RPMI8226 (cell line): ENCODE results near the gene ARRDC1.

Source experiments
- DNase-seq: peaks from one replicate; pipeline ENCODE4 v3.0.0-alpha.2; 2015

The ARRDC1 gene

GRCh38 chr9:137642118-137642601, 36.7 kb downstream of the ARRDC1 start:
- DNase-seq = no peak

GRCh38 chr9:137642892-137643291, 37.4 kb downstream of the ARRDC1 start:
- DNase-seq = no peak

DNA sequence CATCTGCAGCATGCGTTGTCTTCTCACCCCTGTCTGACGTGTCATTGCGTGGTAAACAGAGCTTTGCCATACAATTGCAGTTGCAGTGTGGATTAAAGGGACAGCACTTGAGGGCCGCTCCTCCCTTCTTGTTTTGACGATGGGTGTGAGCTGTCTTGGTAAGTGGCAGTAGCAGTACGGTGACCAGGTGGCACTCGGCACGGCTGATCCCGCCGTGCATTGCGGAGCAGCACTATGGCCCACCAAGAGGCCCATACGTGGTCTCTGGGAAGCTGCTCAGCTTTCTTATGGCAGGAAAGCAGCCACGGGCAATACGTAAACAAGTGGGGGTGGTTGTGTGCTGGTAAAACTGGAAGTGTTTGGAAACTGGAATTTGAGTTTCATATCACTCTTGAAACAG, 38.4 kb downstream of the ARRDC1 start:
- no peak for DNase-seq

DNA sequence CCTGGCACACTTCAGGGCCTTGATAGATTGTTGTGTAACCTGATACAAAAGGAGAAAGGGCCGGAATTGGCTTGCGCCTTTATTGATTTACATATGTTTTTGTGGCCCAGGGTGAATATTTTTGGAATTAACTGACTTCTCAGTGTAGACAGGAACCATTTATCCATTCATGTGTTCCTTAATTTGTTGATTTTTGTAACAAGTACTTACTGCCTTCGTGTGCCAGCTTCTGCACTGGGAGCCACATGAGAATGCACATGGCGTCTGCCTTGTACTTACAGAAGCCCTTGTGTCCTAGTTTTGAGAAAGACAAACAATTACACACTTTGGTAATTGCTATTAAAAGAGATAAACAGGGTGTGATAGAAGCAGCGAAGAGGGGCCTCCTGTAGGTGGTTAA, 39.7 kb downstream of the ARRDC1 start:
- DNase-seq = no peak

DNA sequence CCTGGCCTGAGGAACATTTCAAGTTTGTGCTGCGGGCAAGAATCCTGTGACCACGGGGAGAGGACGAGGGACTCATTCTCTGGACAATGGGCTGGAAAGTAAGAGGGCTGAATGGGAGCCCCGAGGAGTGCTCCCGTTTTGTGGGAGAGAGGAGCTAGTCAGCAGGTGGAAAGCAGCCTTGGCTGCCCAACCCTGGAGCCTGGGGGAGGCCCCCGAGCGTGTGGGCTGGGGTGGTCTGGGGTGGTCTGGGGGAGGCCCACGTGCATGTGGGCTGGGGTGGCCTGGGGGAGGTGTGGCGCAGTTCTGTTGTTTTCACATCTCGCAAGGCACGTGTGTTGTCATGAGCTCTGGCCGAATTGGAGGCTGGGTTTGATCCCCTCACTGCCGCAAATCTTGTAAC, 40.9 kb downstream of the ARRDC1 start:
- no peak for DNase-seq

DNA sequence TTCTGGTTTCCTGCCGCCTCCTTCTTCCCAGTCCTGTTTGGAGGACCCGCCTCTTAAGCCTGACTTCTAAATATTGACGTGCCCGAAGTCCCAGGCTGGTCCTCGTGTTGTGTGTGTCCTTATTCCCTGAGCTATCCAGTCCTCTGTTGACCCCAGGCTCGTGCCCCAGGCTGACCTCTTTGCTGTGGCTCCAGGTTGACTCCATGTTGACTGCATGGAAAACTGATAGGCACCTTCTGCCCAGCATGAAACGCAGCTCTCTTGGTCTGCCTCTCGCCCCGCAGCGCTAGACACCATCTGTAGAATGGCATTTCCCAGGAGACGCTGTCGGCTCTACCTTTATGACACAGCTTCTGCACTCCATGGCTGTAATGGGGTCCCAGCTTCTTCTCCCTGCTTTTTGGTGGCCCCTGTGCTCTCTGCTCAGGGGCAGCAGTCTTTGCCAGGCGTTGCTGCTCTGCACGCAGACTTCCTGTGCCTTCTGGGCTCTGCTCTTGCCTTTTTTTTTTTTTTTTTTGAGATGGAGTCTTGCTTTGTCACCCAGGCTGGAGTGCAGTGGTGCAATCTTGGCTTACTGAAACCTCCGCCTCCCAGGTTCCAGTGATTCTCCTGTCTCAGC, 41.7 kb downstream of the ARRDC1 start:
- no peak for DNase-seq

DNA sequence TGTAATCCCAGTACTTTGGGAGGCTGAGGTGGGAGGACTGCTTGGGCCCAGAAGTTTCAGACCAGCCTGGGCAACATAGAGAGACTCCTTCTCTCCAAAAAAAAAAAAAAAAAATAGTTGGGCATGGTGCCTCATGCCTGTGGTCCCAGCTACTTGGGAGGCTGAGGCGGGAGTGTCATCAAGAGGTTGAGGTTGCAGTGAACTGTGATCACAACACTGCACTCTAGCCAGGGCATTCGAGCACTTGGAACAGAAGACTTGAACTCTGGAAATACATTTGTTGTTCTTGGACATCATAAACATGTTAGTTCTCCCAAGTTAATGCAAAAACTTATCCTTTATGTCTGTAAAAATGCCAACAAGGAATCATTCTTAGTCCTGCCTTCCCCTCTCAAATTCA, 42.9 kb downstream of the ARRDC1 start:
- DNase-seq = no peak

- no peak for DNase-seq
These were observed 44.1 kb downstream of the ARRDC1 start for GRCh38 chr9:137649553-137649952.

GRCh38 chr9:137650259-137650658, 44.8 kb downstream of the ARRDC1 start:
- no peak for DNase-seq

- no peak for DNase-seq
These were observed 45.3 kb downstream of the ARRDC1 start for GRCh38 chr9:137650779-137651178.

DNA sequence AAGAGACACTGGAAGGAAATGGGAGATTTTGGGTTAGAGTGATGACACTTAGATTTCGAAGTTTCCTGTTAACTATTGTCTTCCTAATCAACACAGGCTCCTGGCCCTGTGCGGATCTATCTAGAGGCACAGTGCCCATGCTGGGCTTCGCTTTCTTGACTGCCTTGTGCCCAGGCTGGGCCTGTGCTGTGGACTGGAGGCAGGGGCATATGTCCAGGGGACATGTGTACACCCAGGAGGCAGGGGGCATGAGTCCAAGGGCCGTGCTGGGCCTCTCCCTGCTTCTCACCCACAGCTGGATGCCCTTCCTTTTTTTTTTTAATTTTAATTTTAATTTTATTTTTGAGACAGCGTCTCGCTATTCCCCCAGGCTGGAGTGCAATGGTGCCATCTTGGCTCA, 50.9 kb downstream of the ARRDC1 start:
- no peak for DNase-seq

DNA sequence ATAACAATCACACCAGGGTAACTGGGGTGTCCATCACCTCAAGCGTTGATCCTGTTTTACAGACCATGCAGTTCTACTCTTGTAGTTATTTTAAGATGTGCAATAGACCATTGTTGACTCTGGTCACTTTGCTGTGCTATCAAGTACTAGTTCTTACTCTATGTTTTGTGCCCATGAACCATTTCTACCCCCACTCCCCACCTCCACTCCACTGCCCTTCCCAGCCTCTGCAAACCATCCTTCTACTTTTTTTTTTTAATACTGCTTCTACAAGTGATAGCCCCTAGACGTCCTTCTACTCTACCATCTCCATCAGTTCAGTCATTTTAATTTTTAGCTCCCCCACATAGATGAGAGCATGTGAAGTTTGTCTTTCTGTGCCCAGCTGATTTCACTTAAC, 52.1 kb downstream of the ARRDC1 start:
- no peak for DNase-seq

GRCh38 chr9:137658781-137659180, 53.3 kb downstream of the ARRDC1 start:
- DNase-seq = no peak

- no peak for DNase-seq
These were observed 54.7 kb downstream of the ARRDC1 start for GRCh38 chr9:137660144-137660543.

GRCh38 chr9:137663584-137663983, 58.1 kb downstream of the ARRDC1 start:
- DNase-seq = no peak

DNA sequence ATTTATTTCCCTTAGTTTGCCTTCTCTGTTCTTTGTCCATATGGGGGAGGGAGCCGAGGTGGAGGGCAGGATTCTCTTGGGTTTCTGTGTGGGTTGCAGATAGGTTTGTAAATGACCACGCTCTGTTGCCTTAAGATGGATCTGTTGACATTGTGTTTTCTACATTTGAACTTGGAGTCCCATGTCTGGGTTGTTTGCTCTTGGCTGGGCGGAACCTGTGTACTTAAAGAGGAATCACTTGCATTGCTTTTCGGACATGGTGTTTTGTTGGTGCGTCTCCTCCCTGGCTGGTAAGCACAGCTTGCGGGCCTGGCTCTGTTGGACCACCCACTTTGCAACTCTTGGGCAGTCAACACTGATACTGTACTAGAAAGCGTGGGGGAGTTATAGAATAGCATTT, 59.2 kb downstream of the ARRDC1 start:
- no peak for DNase-seq
